ENCODE data around the gene TBC1D16.
"Not testable (repeated sequence)": the region's sequence is repeated elsewhere in the genome, so short reads cannot be mapped to it uniquely, and the experiment has no call there.

The TBC1D16 gene

GRCh38 chr17:80050706-80051105 is 15.0 kb upstream of the TBC1D16 start:
- no peak for DNase-seq

GRCh38 chr17:80049986-80050385 is 14.3 kb upstream of the TBC1D16 start:
- DNase-seq = no peak

- no peak for DNase-seq
Measured at GRCh38 chr17:80047176-80047575, 11.5 kb upstream of the TBC1D16 start.

DNA sequence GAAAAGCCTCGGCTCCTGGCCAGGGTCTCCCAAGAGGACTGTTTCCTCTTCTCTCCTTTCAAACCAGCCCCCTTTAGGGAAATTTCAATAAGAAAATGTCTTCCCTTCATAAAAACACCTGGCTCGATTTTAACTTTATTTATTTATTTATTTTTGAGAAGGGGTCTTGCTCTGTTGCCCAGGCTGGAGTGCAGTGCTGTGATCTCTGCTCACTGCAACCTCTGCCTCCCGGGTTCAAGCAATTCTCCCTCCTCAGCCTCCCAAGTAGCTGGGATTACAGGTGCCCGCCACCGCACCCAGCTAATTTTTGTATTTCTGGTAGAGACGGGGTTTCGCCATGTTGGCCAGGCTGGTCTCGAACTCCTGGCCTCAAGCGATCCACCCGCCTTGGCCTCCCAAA is 11.0 kb upstream of the TBC1D16 start:
- not testable (repeated sequence) for DNase-seq

- no peak for DNase-seq
Measured at GRCh38 chr17:80045703-80046102, 10.0 kb upstream of the TBC1D16 start.

DNA sequence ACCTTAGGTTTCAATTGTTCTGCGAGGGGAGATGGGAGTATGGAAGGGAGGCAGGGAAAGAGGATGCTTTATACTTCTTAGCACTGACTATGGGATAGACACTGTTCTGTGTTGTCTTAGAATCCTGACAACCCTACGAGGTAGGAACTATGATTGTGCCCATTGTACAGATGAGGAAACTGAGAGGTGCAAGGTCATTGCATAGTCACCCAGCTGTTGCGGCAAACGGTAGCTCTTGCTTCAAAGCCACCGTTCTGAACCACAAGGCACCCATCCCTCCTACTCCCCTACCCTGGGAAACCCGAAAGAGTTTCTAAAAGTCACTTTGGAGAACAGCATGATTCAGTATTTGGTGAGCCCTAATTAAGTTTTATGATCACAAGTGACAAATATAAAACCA is 8.3 kb upstream of the TBC1D16 start:
- no peak for DNase-seq

DNA sequence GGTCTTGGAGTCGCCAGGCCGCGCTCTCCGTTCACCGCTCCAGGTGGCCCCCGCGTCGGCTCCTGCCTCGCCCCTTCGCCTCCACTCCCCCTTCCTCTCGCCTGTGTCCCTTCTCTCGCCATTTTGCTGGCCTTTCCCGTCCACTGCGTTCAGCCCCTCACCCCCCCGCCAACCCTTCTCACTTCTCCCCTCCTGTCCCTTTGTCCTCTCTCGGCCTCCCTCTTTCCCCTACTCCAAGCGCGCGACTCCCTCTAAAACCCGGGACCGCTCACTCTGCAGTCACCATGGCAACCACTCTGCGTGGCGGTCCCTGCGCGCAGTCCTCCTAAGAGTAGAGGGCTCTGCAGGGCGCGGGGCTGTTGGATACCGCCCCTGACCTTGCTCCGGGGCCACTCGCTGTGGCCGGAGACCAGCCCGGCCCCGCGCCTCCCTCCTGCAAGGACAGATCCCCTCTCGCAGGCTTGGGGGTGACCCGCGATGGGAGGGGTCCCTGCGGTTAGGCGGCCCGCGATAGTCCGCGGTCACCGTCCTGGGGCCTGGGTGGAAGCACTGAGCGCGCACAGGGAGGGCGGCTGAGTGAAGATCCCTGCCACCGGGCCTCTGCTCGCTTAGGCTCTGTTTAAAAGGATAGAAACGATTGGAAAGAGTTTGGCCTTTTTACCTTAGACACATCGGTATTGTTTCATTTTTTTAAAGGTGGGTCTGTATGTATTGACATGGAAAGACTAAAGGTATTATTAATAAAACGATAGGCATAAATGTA is 1.2 kb upstream of the TBC1D16 start:
- DNase-seq = peak; percentile 93

DNA sequence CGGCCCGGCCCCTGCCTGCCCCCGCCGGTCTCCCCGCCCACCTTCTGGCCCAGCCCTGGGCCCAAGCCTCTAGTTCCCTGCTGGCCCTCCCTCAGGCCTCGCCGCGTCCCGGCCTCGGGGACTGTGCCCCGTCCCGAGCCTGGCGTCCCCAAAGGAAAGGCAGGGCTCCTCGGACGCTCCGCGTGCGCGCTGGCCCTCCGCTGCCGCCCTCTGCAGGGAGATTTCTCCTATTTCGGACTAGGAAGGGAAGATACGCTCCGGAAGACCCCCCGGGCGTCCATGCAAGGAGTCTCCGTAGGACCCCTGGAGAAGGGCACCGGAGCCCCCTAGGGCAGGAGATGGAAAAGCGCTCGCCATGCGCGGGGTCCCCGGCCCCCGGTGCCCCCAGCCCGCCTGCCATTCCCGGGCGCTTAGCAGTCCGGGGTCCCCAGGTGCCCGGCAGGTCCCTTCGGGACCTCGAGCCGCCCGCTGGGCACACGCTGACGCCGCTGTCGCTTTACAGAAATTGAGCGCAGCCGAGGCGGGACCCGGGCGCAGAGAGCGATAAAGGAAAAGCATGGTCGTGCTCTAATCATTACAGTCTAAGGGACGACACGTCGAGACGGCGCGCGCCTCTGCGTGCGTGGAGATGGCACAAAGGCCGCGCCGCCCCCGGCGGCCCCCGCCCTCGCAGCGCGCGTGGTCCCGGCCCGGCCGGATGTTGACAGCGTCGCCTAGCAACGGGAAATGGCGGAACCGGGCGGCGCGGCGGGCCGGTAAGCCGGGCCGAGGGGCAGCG is 454 bp upstream of the TBC1D16 start, which contains the start of gene CCDC40:
CCDC40 (plus strand) TSS at position 706 of the 778 bp plus-strand sequence; CDS start at position 727, 21 bp downstream.
- DNase-seq = peak; percentile 95

GRCh38 chr17:80034791-80035686 is 633 bp downstream of the TBC1D16 start:
- peak; percentile 75 for DNase-seq

DNA sequence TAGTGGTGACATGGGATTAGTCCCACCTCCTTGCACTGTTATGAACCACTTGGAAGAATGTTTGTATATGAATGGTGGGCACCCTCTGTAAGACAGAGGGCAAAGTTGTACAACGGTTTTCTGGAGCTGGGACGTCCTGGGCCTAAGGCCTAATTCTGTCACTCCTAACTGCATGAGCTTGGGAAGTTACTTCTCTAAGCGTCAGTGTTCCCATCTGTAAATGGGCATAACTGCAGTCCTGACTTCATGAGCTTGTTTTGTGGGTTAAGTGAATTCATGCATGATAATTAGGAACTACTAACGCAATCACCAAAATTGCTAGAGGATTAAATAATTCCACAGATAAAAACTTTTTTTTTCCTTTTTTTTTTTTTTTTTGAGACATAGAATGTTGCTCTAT is 1.8 kb downstream of the TBC1D16 start:
- no peak for DNase-seq

- no peak for DNase-seq
Measured at GRCh38 chr17:80032614-80033171, 3.0 kb downstream of the TBC1D16 start.

DNA sequence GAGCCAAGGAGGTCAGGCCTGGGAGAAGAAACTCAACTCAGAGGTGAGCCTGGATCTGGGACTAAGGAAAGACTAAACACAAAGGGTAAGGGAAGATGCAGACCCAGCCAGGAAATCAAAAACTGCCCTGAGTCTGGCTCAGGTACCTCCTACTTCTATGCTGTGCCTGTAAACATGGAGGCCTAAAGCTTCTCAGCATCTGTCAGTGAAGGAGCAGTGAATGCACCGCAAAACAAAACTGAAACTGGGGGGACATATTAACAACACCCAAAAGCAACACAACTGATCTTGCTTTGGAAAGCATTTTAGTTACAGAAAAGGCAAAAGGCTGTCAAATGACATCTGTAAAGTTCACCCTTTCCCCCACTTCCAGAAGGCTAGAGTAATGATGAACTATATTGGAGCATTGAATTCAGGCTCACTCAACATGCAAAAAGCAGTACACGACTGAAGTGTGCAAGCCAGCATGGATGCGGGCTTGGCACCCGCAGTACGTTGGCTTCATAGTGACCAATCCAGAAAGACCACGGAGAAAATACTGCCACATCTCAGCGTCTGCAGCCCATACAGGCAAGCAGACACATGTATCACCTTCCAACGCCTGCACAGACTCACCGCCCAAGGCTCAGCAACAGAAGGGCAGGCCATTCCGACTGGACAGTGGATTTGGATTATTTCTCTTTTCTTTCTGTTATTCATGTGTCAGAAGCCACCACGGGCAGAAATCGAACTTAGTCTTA is 3.8 kb downstream of the TBC1D16 start:
- no peak for DNase-seq

DNA sequence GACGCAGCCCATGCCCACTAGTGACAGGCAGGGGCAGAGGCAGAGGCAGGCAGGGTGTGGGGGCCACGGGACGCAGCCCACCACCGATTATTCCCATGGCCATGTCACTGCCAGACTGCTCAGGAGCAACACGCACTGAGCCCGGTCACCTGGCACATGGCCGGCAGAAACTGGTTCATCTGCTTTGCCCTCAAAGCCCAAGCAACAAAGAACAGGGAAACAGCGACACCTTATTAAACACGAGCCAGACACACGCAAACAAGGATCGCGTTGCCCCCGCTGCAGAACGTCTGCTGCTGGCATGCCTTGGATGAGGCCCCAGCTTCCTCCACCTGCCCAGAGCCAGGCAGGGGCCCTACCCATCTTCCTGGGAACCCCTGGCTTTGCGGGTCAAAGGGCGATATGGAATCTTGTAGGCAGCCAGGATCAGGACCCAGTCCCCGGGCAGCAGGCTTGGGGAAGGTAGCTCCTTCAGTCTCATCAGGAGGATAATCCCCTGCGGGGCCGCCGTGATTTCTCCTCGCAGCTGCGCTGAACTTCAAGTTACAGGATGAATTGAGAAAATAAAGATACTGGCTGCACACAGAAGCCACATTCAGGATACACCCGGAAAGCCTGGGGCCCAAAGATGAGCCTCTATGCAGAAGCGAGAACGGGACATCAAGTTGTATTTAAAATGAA is 4.8 kb downstream of the TBC1D16 start:
- peak; percentile 45 for DNase-seq

DNA sequence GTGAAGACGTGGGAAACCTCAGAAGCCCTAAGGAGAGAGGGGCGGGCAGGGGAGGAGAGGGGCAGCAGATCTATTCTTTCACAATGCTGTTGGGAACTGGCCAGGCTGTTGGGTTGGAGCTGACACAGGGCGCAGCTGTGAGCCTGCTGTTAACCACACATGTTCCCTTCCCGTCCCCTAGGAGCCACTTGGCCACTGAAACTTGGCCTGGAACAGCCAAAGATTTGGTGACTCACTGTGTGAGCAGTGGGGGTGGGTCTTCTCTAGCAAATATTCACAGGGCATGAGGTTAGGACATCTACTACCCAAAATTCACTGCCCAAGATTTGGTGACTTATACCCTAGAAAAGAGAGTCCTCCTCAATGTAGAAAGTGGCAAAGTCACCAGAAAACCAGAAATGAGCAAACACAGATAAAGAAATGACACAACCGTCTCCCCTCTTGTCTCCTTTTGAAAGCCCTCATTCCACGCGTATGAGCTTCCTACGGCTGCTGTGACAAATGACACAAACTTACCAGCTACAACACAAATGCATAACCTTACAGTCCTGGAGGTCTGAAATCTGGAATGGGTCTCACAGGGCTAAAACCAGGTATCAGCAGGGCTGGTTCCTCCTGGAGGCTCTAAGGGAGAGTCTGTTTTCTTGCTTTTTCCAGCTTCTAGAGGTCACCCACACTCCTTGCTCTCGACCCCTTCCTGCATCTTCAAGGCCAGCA is 6.3 kb downstream of the TBC1D16 start:
- peak; percentile 34 for DNase-seq

GRCh38 chr17:80028030-80028429 is 7.6 kb downstream of the TBC1D16 start:
- DNase-seq = no peak

DNA sequence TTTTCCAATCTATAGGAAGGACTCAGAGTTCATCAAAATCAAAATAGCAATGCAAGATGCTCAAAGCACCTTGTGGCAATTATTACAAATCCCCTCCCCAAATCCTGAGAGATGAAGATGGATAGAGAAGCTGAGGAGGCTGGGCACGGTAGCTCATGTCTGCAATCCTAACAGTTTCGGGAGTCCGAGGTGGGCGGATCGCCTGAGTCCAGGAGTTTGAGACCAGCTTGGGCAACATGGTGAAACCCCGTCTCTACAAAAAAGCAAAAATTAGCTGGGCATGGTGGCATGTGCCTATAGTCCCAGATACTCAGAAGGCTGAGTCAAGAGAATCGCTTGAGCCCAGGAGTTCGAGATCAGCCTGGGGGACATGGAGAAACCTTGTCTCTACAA is 8.6 kb downstream of the TBC1D16 start:
- no peak for DNase-seq

DNA sequence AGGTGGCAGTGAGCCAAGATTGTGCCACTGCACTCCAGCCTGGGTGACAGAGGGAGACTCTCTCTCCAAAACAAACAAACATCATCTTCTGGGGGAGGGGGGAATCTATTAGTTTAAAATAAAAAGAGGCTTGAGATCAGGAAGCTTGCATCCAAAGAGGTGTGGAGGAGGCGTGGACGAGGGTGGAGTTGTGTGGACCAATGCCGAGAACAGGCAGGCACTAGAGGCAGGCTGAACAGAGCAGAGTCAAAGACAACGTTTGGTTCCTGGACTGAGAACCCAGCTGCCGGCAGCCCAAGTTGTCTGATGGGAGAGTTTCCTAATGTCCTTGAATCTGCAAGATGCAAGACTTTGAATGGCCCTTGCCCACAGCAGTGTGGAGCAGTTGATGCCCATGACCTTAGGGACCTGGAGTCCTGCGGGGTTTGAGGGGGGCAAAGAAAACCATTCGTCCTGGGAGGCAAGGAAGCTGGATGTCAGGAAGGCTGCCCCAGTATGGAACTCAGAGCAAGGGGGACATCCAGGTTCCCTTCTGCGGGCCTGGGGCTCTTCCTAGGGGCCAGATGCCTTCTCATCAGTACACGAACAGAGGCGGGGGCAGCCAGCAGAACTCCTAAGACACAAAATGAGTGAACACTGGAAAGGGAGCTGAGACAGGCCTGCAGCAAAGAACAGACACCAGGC is 9.2 kb downstream of the TBC1D16 start:
- no peak for DNase-seq

DNA sequence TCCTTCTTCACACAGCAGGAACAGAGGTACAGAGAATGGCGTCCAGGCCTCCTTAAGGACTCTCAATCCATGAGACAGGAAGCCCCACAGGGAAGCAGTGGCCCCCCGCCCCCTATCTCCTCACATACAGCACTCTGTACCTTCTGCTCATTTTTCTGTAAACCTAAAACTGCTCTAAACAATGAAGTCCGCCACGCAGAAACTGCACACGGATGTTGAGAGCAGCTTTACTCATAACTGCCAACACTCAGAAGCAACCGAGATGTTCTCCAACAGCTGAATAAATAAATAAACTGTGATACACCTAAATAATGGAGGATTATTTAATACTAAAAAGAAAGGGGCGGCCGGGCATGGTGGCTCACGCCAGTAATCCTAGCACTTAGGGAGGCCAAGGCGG is 9.9 kb downstream of the TBC1D16 start:
- DNase-seq = no peak

DNA sequence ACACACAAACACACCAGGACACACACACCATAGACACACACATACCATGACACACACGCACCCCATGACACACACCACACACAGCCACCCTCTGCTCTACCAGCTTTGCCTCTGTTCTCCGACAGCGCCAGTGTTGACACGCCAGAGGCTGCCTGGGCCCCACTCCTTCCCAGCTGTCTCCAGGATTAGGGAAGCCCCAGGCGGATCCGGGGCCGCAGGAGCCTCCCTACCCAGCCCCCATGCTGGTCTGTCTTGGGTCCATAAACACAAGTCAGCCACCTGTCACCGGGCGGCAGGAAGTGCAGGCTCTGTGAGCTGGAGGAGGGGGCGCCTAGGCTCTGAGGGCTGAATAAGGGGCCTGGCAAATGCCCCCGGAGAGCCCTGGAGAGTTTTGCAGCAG is 10.5 kb downstream of the TBC1D16 start:
- peak; percentile 47 for DNase-seq
